ENCODE data around the gene FZD7.

GRCh38 chr2:202084265-202084664 lies 50.6 kb downstream of the FZD7 start:
- TF ChIP-seq EP300 (IDR thresholded peaks at IDR 0.05; ENCODE audit: low read depth) (no peak), CTCF (IDR thresholded peaks at IDR 0.05) (no peak), POLR2AphosphoS5 (IDR thresholded peaks at IDR 0.05) (no peak), POLR2A (IDR thresholded peaks at IDR 0.05) (no peak)
